Stimulated activated CD4-positive, alpha-beta T cell treated with anti-CD3 and anti-CD28 coated beads, Interleukin-15, amount 100 ng/mL, for 48 hours (primary cell): ENCODE data around the gene GNB1L.
"Not testable (repeated sequence)": the region's sequence is repeated elsewhere in the genome, so short reads cannot be mapped to it uniquely, and the experiment has no call there.

Experiments
- DNase-seq, 2 donors: peaks; one replicate each; pipeline ENCODE4 v3.0.0-alpha.2; 2020; ENCODE audit warnings: low read depth in 2 of 2

The GNB1L gene

DNA sequence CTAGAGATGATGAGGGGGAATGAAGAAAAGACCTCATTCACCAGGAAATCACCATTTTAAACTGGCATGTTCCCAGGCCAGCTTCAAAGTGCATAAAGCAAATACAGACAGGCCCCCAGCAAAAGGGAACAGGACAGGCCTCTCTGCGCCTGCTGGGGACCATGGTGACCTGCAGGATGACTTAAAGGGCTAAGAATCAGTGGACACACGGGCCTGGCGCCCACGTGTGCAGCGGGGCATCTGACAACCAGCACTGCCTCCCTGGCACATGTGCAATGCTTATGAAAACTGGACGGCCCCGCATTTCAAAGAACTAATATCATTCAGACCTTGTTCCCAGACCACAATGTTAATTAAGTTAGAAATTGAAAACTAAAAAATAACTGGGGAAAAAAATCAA lies 58.5 kb downstream of the GNB1L start:
- no peak for DNase-seq

DNA sequence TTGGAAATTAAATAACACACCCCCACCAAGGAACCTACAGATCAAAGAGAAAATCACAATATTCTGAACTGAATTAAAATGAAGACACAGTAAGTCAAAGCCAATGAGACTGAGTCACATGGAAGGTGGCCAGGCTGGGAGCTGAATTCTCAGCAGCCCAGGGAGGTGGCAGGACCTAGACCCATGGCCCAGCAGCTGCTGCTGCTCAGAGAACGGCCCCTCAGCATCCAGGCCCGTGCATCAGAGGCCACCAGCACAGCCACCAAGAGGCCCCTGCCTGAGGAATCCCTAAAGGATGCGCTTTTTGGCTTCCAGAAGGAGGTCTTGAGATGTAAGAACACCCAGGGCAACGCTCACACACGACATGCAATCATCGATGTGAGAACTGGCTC lies 59.1 kb downstream of the GNB1L start:
- DNase-seq: no peak

DNA sequence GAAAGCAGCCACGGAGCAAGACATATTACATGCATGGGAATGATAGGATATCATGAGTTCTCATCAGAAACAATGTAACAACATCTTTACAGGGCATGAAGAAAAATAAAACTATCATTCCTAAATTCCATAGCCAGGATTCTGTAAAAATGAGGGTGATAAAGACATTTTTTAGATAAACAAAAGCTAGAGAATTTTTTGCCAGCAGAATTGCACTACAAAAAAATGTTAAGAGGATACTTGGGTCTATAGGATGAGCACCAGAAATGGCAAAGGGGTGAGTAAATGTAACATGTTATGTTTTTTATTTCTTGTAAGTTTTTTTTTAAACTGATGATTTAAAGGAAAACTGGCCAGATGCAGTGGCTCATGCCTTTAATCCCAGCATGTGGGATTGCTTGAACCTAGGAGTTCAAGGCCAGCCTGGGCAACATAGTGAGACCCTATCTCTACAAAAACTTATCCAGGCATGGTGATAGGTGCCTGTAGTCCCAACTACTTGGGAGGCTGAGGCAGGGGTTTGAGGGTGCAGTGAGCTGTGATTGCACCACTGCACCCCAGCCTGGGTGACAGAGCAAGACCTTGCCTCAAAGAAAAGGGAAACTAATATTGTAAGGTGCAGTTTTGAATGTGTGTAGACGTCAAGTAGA lies 60.9 kb downstream of the GNB1L start:
- no peak for DNase-seq

DNA sequence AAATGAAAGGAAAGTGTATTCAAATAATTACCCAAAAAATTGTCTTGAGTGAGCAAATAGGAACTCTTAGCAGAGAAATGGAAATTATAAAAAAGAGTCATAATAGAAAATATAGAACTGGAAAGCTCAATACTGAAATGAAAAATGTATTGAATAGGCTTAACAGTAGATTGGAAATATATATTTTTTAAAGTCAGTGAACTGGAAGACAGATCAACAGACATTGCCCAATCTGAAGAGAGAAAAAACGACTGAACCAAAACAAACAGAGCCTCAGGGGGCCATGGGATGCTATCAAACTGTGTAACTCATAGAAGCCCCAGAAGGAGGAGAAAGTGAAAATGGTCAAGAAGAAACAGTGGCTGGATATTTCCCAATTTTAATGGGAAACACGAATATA lies 61.5 kb downstream of the GNB1L start:
- DNase-seq: no peak

DNA sequence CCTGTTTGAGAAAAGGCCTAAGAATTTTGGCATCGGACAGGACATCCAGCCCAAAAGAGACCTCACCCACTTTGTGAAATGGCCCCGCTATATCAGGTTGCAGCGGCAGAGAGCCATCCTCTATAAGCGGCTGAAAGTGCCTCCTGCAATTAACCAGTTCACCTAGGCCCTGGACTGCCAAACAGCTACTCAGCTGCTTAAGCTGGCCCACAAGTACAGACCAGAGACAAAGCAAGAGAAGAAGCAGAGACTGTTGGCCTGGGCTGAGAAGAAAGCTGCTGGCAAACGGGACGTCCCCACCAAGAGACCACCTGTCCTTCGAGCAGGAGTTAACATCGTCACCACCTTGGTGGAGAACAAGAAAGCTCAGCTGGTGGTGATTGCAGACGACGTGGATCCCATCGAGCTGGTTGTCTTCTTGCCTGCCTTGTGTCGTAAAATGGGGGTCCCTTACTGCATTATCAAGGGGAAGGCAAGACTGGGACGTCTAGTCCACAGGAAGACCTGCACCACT lies 62.2 kb downstream of the GNB1L start:
- DNase-seq: not testable (repeated sequence)

DNA sequence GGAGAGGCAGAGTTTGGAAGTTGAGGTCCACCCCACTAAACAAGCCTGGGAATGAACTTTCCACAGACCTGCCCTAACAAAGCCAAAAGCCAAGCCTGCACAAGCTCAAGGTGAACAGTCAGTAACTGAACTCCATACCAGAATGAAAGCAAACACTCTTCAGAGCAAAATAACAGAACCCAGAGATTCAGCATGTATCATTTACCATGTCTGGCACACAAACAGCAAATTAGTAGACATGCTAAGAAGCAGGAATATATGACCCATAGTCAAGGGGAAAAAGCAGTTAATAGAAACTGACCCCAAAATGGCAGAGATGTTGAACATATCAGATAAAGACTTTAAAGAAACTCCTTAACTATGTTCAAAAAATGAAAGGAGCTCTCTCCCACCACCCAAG lies 62.8 kb downstream of the GNB1L start:
- no peak for DNase-seq

DNA sequence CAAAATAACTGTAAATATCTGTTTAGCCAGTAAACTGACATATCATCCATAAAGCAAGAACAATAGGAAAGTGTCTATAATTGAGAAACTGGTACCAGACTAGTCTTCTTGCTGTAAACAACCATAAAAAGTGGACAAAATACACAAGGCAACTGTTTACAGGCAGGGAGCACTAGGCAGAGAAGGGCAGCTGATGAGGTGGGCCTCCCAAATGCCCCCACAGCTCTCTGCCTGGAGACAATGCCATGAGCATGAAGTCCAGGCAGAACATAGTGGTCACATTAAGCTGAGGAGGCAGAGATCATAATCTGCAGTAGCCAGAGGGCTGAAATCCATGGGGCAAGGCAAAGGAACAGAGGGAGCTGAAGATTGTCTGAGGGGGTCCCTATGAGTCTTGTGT lies 63.4 kb downstream of the GNB1L start:
- DNase-seq: no peak

DNA sequence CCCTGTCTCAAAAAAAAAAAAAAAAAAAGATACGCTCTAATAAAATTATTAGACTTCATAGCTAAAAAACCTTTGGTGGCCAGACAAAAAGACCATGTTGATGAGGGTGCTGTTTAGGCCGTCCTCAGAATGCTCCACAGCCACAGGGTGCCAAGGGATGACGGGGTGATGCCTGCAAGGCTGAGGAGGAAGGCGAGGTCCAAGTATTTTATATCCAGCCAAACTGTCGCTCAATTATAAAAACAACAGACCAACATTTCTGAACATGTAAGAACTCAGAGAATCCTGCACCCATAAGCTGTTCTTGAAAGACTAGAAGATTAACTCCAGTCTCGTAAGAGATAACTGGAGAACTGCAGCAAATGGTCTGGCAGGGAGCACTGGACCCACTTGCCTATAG lies 64.8 kb downstream of the GNB1L start:
- no peak for DNase-seq

- no peak for DNase-seq
Observed at GRCh38 chr22:19789406-19789805, 65.3 kb downstream of the GNB1L start.

DNA sequence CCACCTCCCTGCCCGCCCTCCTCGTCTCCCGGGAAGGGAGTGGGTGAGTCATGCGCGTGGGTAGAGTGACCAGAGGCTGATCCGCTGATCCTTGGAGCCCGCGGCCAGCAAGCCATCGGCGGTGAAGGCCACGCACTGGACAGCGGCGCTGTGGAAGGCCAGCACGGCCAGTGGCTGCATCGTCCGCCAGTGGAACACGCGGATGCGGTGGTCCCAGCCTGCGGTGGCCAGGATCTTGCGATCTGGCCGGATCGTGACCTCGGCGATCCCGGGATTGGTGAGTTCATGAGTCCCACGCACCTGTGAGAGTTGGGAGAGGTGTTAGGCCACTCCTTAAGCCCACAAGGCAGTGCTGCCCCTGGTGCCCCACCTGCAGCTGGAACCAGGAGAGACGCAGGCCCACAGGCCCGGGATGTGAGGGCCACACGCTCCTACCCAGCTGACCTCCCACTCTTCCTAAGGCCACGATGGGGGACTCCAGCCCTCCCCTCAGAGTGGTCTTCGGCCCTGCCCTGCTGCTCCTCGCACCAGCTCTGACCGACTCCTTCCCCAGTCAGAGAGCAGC lies 65.9 kb downstream of the GNB1L start:
- DNase-seq: no peak

- DNase-seq: no peak
Observed at GRCh38 chr22:19787849-19788141, 66.9 kb downstream of the GNB1L start.

GRCh38 chr22:19786959-19787848 lies 67.5 kb downstream of the GNB1L start:
- no peak for DNase-seq

DNA sequence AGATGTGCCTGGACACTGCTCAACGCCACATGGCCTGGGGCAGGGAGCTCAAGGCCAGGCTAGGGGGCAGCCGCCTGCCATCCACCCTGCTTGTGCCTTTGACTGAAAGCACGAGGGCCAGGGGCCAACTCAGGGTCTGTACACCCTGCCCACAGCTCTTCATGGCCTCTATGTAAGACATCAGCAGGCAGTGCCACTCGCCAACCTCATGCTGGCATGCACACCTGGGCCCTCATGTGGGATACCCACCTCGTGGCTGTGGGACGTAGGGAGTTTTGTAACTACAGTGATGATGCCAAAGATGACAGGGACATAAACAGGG lies 68.4 kb downstream of the GNB1L start:
- no peak for DNase-seq

DNA sequence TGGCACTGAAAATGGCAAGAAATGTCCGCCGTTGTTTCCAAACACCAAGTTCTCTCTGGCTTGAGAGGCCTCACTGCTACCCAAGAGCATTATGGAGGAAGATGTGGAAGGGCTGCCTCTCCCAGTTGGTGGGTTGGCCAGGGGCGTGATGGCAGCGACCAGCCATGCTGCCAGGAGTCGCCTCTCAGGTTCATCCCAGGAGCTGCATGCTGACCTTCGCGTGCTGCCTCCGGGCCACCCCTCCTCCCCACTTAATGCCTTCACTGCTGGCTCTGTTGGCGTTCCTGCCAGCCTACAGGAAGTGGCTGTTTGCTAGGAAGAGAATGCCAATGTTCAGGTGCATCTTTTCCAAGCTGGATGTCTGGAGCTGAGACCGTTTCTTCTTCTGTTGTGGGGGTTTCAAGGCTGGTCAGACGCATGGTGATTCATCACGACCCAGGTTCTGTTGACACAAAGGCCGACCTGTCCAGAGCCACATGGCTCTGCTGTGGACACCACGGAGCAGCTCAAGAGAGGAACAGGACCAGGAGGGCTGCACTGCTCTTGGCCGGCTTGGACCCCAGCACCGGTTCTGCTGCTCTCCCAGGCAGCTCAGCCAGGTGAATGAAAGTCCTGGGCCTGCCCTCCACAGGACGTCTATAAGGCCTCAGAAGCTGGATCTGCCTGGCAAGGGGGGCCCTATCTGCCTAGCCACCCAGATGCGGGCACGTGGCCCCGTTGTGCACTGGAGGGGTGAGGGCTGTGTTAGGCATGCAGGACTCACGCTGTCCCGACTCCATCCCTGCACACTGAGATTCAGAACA lies 69.0 kb downstream of the GNB1L start:
- no peak for DNase-seq

DNA sequence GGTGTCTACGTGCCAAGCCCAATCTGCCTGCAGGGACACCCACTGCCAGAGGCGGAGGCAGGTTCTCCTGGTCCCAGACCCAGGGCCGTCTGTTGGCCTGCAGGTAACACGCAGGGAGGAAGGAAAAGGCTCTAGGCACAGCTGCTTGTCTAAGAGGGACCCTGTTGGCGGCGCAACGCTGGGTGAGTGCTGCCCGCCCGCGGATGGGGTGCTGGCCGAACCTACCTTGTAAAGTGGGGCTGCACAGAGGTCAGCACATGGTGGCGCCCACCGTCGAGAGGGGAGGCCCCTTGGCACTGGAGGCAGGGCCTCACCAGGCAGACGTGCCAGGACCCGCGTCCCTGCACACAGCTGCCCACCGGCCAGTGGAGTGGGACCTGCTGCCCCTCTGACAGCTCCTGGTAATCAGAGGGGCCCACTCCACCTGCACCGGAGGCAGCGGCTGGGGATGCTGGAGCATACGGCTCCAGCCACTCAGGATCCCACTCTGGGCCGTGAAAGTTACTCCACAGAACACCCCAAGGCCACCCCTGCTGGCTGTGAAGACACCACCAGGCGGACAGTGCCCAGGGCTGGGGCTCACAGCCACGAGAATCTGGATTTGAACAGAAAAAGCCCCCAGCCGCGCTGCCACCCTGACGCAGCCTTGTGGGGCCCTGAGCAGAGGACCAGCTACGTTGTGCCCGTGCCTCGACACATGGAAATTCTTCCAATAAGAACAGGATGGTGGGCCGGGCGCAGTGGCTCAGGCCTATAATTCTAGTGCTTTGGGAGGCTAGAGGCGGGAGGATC lies 70.1 kb downstream of the GNB1L start:
- DNase-seq: no peak

DNA sequence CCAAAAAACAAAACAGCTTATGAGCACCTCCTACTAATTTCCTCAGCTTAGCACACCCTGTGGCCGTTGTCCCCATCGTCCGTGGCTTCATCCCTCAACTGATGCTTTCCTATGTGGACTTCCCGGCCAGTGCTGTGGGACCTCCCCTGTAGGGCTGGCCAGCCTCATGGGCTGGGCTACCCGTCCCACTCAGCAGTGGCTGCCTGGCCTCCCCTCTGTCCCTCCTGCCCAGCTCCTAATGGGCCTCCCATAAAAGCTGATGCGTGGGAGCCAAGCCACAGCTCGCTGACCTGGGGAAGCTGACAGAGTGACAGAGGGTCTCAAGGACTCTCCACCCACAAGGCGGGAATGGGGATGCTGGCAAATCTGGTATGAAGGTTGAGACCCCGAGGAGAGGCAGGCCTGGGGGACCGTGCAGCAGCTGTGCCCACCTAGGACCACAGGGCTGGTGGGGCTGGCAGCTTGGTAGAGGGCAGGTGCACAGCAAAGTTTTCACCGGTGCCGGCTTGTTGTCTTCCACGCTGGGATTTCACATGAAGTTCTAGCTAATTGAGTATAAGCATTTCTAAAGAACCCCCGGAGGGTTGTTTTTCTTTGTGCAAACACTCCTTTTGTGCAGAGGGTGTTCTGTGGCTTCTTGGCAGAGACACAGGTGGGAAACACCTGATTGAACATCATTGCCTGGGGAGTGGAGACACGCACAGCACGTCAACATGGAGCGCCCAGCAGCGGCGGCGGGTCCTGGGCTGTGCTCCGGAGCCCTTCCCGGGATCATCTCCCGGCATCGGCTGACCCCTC lies 70.9 kb downstream of the GNB1L start:
- no peak for DNase-seq

DNA sequence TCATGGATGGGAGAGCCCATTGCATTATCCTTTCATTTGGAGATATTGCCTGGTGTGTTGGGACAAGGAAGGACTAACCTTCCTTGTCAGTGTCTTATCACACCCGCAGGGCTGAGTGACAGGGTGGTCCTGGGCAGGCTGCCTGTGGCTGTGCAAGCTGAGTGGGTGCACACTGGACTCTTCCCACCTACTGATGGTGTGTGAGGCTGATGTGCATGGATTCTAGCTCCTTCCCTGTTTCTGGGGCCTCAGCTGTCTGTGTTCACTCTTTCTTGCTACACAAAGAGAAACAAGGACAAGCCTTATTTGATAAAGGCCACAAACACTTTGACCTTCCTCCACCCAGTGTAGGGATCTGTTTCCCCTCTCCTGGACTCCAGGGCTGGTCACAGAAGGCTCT lies 72.1 kb downstream of the GNB1L start:
- DNase-seq: no peak

DNA sequence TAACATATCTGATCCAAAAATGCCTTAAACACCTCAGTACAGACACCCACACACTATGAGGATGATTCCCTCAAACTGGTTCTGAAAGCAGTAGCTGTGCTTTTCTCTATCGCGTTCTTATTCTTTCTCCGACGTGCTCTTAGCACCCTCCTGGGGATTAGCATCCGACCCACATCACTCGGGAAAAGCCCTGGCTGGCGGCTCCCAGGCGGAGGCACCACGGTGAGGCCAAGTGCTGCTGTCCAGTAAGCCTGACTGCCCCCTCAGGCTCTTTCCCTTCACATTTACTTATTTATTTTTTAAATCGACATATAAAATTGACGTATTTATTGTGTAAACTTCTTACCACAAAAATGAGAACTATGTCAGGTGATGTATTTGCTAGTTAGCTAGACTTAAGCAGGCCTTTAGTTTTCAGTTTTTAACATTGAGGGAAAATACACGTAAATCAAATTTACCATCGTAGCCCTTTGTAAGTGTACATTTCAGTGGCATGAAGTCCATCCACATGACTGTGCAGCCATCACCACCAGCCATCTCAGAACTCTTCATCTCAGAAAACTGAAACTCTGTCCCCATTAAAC lies 74.9 kb downstream of the GNB1L start:
- DNase-seq: no peak

DNA sequence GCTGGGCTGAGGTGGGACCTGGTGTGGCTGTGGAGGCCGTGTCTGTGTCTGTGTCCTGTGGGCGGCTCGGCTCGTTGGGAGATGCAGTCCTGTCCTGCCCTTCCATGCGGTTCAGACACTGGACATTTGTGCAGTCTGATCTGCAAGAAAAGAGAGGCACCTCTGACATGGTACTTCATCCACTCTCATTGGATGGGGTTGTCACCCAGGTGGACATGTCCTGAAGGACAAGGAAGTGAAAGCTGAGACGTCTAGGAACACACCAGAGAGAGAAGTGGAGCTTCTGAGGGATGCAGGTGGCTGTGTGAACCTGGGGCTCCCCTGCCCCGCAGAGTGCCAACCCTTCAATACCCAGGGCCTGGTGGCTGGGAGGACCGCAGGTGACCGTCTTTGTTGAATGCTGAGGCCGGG lies 75.7 kb downstream of the GNB1L start:
- no peak for DNase-seq

DNA sequence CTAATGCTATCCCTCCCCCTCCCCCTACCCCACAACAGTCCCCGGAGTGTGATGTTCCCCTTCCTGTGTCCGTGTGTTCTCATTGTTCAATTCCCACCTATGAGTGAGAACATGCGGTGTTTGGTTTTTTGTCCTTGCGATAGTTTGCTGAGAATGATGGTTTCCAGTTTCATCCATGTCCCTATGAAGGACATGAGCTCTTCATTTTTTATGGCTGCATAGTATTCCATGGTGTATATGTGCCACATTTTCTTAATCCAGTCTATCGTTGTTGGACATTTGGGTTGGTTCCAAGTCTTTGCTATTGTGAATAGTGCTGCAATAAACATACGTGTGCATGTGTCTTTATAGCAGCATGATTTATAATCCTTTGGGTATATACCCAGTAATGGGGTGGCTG lies 77.5 kb downstream of the GNB1L start:
- not testable (repeated sequence) for DNase-seq
